SK-N-SH (cell line): ENCODE results near the gene RAB5IF. TPM values are rescaled to one million over a fixed set of nuclear protein-coding genes. Genes with fewer than 3 reads are reported as not detected.
A peak's percentile ranks its signal among the peaks of the same experiment; 100 is the strongest.

ENCODE experiments used
- CTCF ChIA-PET: fragments of 300-600, 350-600 bp; formaldehyde crosslinking; extraction: SDS; loops from one replicate; lab custom pipeline; 2021; lab: Yijun Ruan, JAX
- POLR2A ChIA-PET: fragments of 350-600 bp; sonication (Branson Sonifier 250); formaldehyde crosslinking; extraction: SDS; loops from one replicate; lab custom pipeline; 2020; ENCODE audit warnings: antibody characterized with exemption, inconsistent platforms; lab: Yijun Ruan, JAX
- DNase-seq: peaks from one replicate; pipeline ENCODE4 v3.0.0; 2012
- H2AFZ ChIP-seq: fragments of 200-600 bp; sonication (generic); 2 replicates; pipeline ENCODE4 v1.8.1; 2016; ENCODE audit warnings: antibody characterized with exemption, mild to moderate bottlenecking, low read depth
- H3F3A ChIP-seq: fragments of 200-600 bp; sonication (generic); replicated peaks from 2 replicates; pipeline ENCODE3; 2016; ENCODE audit warnings: antibody characterized with exemption, mild to moderate bottlenecking; ENCODE audit not compliant: insufficient read depth
- H3K27ac ChIP-seq, 2 experiments: fragments of 200-500 bp in 1 of 2; fragments of 200-600 bp in 1 of 2; sonication (Bioruptor generic) in 1 of 2; sonication (generic), shearing (Covaris generic) in 1 of 2; 2 replicates each; pipeline versions ENCODE4 v1.5.1 to v1.6.1; 2014 to 2016; ENCODE audit warnings: low read depth in 2 of 2, inconsistent platforms in 1 of 2, low read length in 1 of 2, mild to moderate bottlenecking in 1 of 2, mixed read lengths in 1 of 2
- H3K27me3 ChIP-seq: fragments of 200-600 bp; sonication (generic), shearing (Covaris generic); 2 replicates; pipeline ENCODE4 v1.6.1; 2016; ENCODE audit warnings: mixed run types; ENCODE audit not compliant: insufficient read depth
- H3K36me3 ChIP-seq, 2 experiments: fragments of 200-500 bp in 1 of 2; fragments of 200-600 bp in 1 of 2; sonication (Bioruptor generic) in 1 of 2; sonication (generic) in 1 of 2; replicated peaks in 1 of 2; 2 replicates each; pipeline versions ENCODE3 to v1.5.1; 2014 to 2016; ENCODE audit warnings: low read length in 1 of 2, mild to moderate bottlenecking in 1 of 2; ENCODE audit not compliant: insufficient read depth in 2 of 2, control insufficient read depth in 1 of 2
- H3K4me1 ChIP-seq, 2 experiments: fragments of 200-500 bp in 1 of 2; fragments of 200-600 bp in 1 of 2; sonication (Bioruptor generic) in 1 of 2; sonication (generic), shearing (Covaris generic) in 1 of 2; 2 replicates each; pipeline versions ENCODE4 v1.5.1 to v1.6.1; 2014 to 2016; ENCODE audit warnings: low read depth in 1 of 2, low read length in 1 of 2, mixed run types in 1 of 2; ENCODE audit not compliant: insufficient read depth in 2 of 2, control insufficient read depth in 1 of 2
- H3K4me2 ChIP-seq: fragments of 200-600 bp; sonication (generic), shearing (Covaris generic); 2 replicates; pipeline ENCODE4 v1.6.1; 2017; ENCODE audit warnings: mixed run types
- H3K4me3 ChIP-seq, 2 experiments: fragments of 200-500 bp in 1 of 2; fragments of 200-600 bp in 1 of 2; sonication (Bioruptor generic) in 1 of 2; sonication (generic), shearing (Covaris generic) in 1 of 2; 2 replicates each; pipeline versions ENCODE4 v1.5.1 to v1.8.1; 2014 to 2016; ENCODE audit warnings: low read depth in 2 of 2, inconsistent platforms in 1 of 2, low read length in 1 of 2, mild to moderate bottlenecking in 1 of 2, mixed read lengths in 1 of 2, moderate library complexity in 1 of 2
- H3K79me2 ChIP-seq: fragments of 200-600 bp; sonication (generic); 2 replicates; pipeline ENCODE4 v1.8.1; 2017; ENCODE audit warnings: mild to moderate bottlenecking; ENCODE audit not compliant: insufficient read depth
- H3K9ac ChIP-seq: fragments of 200-600 bp; sonication (generic); 2 replicates; pipeline ENCODE4 v1.6.1; 2017; ENCODE audit warnings: mixed run types
- H3K9me2 ChIP-seq: fragments of 200-600 bp; sonication (generic); 2 replicates; pipeline ENCODE4 v1.6.1; 2017; ENCODE audit warnings: mixed run types
- H3K9me3 ChIP-seq: fragments of 200-600 bp; sonication (generic); 2 replicates; pipeline ENCODE4 v1.6.1; 2017; ENCODE audit warnings: mixed run types, mild to moderate bottlenecking, moderate library complexity
- H4K20me1 ChIP-seq: fragments of 200-600 bp; sonication (generic); 2 replicates; pipeline ENCODE4 v1.6.1; 2017; ENCODE audit warnings: mild to moderate bottlenecking, mixed run types; ENCODE audit not compliant: insufficient read depth
- CHD2 ChIP-seq: fragments of 150-350 bp; IDR thresholded peaks from 2 replicates; pipeline ENCODE4 v1.6.1; 2018; ENCODE audit warnings: low read length; ENCODE audit not compliant: partially characterized antibody
- ELF1 ChIP-seq: IDR thresholded peaks from 2 replicates; pipeline ENCODE4 v1.4.0; 2012
- EP300 ChIP-seq, 2 experiments: IDR thresholded peaks; 2 replicates each; pipeline versions ENCODE4 v1.4.0 to v1.6.1; 2012; ENCODE audit warnings: borderline replicate concordance in 1 of 2, low read depth in 1 of 2, low read length in 1 of 2
- FOSL2 ChIP-seq: IDR thresholded peaks from 2 replicates; pipeline ENCODE4 v1.4.0; 2012; ENCODE audit warnings: low read depth, mild to moderate bottlenecking, moderate library complexity, borderline replicate concordance
- FOXJ3 ChIP-seq: sonication (generic); formaldehyde crosslinking; IDR thresholded peaks from 2 replicates; pipeline ENCODE4 v1.5.1; 2020; ENCODE audit warnings: mild to moderate bottlenecking, missing genetic modification reagents
- FOXM1 ChIP-seq: IDR thresholded peaks from 2 replicates; pipeline ENCODE4 v1.4.0; 2012; ENCODE audit warnings: low read depth, mild to moderate bottlenecking
- GABPA ChIP-seq: IDR thresholded peaks from 2 replicates; pipeline ENCODE4 v1.4.0; 2012; ENCODE audit warnings: low read depth, mild to moderate bottlenecking
- JUND ChIP-seq: IDR thresholded peaks from 2 replicates; pipeline ENCODE4 v1.4.0; 2012
- MXI1 ChIP-seq: IDR thresholded peaks from 2 replicates; pipeline ENCODE4 v1.6.1; 2012; ENCODE audit warnings: mild to moderate bottlenecking, low read depth, low read length, improper control_type of control experiment
- NFIC ChIP-seq: IDR thresholded peaks from 2 replicates; pipeline ENCODE4 v1.4.0; 2012; ENCODE audit warnings: borderline replicate concordance
- NRF1 ChIP-seq: IDR thresholded peaks from 2 replicates; pipeline ENCODE4 v1.6.1; 2012; ENCODE audit warnings: low read depth, mild to moderate bottlenecking, low read length
- RAD21 ChIP-seq: IDR thresholded peaks from 2 replicates; pipeline ENCODE4 v1.6.1; 2012; ENCODE audit warnings: mild to moderate bottlenecking, low read length
- RCOR1 ChIP-seq: fragments of 150-350 bp; IDR thresholded peaks from 2 replicates; pipeline ENCODE4 v1.6.1; 2017; ENCODE audit warnings: antibody characterized with exemption, low read length
- RXRA ChIP-seq: IDR thresholded peaks from 2 replicates; pipeline ENCODE4 v1.4.0; 2012; ENCODE audit warnings: low read depth, mild to moderate bottlenecking, borderline replicate concordance
- SMC3 ChIP-seq: IDR thresholded peaks from 2 replicates; pipeline ENCODE4 v1.6.1; 2012; ENCODE audit warnings: low read depth, low read length, improper control_type of control experiment
- TCF12 ChIP-seq: IDR thresholded peaks from 2 replicates; pipeline ENCODE4 v1.4.0; 2012
- TEAD4 ChIP-seq: IDR thresholded peaks from 2 replicates; pipeline ENCODE4 v1.4.0; 2012; ENCODE audit warnings: mild to moderate bottlenecking, borderline replicate concordance; ENCODE audit not compliant: insufficient read depth
- WGBS: methylation state at CpG from one replicate; pipeline ENCODE4 v1.1.6; 2017; ENCODE audit warnings: low lambda C conversion rate; 5-methylcytosine and 5-hydroxymethylcytosine counted together
- polyA plus RNA-seq, 3 experiments: library from polyadenylated mRNA; depleted of rRNA; stranded (reverse); fragments of >200 nt; gene quantifications; 2 replicates each; pipeline ENCODE4 v1.2.3, GENCODE V29; 2012
- TF ChIP-seq, protein P1 (sequence below): IDR thresholded peaks from 2 replicates; pipeline ENCODE4 v1.4.0; 2012; ENCODE audit warnings: low read depth
- TF ChIP-seq, protein P2 (sequence below): fragments of 150-350 bp; IDR thresholded peaks from 2 replicates; pipeline ENCODE4 v1.6.1; 2016; ENCODE audit warnings: mild to moderate bottlenecking, low read depth, low read length
- TF ChIP-seq, protein P3 (sequence below): IDR thresholded peaks from 2 replicates; pipeline ENCODE4; 2012
- TF ChIP-seq, protein P4 (sequence below): IDR thresholded peaks from 2 replicates; pipeline ENCODE4 v1.6.1; 2012; ENCODE audit warnings: mild to moderate bottlenecking, low read depth, low read length, moderate library complexity
- TF ChIP-seq, protein P5 (sequence below): fragments of 200-600 bp; sonication (generic); IDR thresholded peaks from 2 replicates; pipeline ENCODE4 v1.6.1; 2017; ENCODE audit warnings: antibody characterized with exemption, mild to moderate bottlenecking, moderate library complexity

Gene RAB5IF
- polyA plus RNA-seq, 1 of the 3 experiments (the other 2 are of a cell fraction): 91.1 TPM

DNA sequence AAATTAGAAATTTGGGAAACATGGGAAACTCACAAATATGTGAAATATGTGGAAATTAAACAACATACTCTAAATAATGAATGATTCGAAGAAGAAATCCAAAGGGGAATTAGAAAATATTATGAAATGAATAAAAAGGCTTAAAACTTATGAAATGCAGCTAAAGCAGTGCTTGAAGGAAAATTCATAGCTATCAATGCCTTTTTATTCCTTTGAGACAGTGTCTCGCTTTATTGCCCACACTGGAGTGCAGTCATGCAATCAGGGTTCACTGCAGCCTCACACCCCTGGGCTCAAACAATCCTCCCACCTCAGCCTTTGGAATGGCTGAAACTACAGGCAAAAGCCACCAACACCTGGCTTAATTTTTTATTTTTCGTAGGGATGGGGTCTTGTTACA lies 40.1 kb upstream of the RAB5IF start (continued):
- TF ChIP-seq RAD21: no peak
- TF ChIP-seq TEAD4: no peak
- TF ChIP-seq, protein P1, sequence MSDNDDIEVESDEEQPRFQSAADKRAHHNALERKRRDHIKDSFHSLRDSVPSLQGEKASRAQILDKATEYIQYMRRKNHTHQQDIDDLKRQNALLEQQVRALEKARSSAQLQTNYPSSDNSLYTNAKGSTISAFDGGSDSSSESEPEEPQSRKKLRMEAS: no peak
- TF ChIP-seq EP300 (IDR thresholded peaks at IDR 0.05; ENCODE audit: borderline replicate concordance in 1 of 2, low read depth in 1 of 2, low read length in 1 of 2): no peak
- no peak for TF ChIP-seq TCF12
- no peak for TF ChIP-seq RCOR1
- TF ChIP-seq, protein P2, sequence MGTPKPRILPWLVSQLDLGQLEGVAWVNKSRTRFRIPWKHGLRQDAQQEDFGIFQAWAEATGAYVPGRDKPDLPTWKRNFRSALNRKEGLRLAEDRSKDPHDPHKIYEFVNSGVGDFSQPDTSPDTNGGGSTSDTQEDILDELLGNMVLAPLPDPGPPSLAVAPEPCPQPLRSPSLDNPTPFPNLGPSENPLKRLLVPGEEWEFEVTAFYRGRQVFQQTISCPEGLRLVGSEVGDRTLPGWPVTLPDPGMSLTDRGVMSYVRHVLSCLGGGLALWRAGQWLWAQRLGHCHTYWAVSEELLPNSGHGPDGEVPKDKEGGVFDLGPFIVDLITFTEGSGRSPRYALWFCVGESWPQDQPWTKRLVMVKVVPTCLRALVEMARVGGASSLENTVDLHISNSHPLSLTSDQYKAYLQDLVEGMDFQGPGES: no peak
- no peak for TF ChIP-seq MXI1

DNA sequence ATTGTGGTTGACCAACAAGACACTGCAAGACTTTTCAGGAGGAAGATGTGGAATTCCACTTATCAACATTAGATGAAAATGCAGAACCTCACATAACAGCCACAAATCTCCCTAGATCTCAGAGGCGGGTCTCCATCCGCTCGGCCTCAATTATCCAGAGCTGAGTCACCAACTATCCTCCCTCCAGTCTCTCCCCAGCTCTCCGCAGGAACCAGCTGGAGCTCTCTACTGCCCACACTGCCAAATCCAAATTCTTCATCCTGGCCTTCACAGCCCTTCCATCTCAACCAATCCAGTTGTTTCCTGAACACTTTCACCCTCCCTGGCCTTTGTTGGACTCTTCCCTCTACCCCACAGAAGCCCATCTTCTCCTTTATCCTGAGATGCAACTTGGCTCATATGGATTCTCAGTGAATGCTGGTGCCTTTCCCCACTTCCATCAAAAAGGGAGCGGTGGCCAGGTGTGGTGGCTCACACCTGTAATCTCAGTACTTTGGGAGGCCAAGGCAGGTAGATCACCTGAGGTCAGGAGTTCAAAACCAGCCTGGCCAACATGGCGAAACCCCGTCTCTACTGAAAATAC lies 35.6 kb upstream of the RAB5IF start:
- CTCF ChIA-PET: no interaction called here
- Histone ChIP-seq H3K36me3 (no peaks in the 10 kb centered on the region), H3K4me1 (peaks cover 5 to 8% of the 10 kb centered on the region in 2 experiments; a peak in 2 of 4 replicates), H3K9ac (no peak overlapping the region), H3K9me2 (no peaks in the 10 kb centered on the region), H3F3A (peaks cover 30% of the 10 kb centered on the region), H3K27ac (peak overlapping the region in 1 of 2 experiments; percentile 61; a peak in 2 of 4 replicates), H3K4me2 (peak overlapping the region; percentile 39; the same call in 1 of the 2 replicates), H3K4me3 (no peak overlapping the region), H4K20me1 (no peaks in the 10 kb centered on the region), H3K9me3 (no peaks in the 10 kb centered on the region; the same call in 1 of the 2 replicates), H2AFZ (0 out of 2 replicates have a peak overlapping the region, but pooled peaks have one; percentile 47), H3K79me2 (peaks cover 6% of the 10 kb centered on the region; the same call in 1 of the 2 replicates), H3K27me3 (no peaks in the 10 kb centered on the region)
- DNase-seq: peak; percentile 12
- POLR2A ChIA-PET: no interaction called here
- WGBS: 52% methylated on average over 7 of the region's 7 CpGs
- TF ChIP-seq RXRA: no peak
- no peak for TF ChIP-seq EP300 (IDR thresholded peaks at IDR 0.05; ENCODE audit: borderline replicate concordance in 1 of 2, low read depth in 1 of 2, low read length in 1 of 2)
- TF ChIP-seq, protein P3, sequence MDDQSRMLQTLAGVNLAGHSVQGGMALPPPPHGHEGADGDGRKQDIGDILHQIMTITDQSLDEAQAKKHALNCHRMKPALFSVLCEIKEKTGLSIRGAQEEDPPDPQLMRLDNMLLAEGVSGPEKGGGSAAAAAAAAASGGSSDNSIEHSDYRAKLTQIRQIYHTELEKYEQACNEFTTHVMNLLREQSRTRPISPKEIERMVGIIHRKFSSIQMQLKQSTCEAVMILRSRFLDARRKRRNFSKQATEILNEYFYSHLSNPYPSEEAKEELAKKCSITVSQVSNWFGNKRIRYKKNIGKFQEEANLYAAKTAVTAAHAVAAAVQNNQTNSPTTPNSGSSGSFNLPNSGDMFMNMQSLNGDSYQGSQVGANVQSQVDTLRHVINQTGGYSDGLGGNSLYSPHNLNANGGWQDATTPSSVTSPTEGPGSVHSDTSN: no peak; the same call in 1 of the 2 replicates
- peak; percentile 56; the same call in 1 of the 2 replicates for TF ChIP-seq JUND
- TF ChIP-seq SMC3: no peak
- TF ChIP-seq NRF1: no peak
- TF ChIP-seq, protein P2: no peak
- TF ChIP-seq ELF1: no peak
- TF ChIP-seq NFIC: no peak
- peak; percentile 66; the same call in 1 of the 2 replicates for TF ChIP-seq FOSL2
- no peak for TF ChIP-seq RAD21
- no peak for TF ChIP-seq FOXJ3
- TF ChIP-seq TCF12: peak; percentile 46; the same call in 1 of the 2 replicates
- TF ChIP-seq RCOR1: no peak
- no peak for TF ChIP-seq CHD2
- TF ChIP-seq FOXM1: no peak
- TF ChIP-seq GABPA: no peak
- TF ChIP-seq, protein P4, sequence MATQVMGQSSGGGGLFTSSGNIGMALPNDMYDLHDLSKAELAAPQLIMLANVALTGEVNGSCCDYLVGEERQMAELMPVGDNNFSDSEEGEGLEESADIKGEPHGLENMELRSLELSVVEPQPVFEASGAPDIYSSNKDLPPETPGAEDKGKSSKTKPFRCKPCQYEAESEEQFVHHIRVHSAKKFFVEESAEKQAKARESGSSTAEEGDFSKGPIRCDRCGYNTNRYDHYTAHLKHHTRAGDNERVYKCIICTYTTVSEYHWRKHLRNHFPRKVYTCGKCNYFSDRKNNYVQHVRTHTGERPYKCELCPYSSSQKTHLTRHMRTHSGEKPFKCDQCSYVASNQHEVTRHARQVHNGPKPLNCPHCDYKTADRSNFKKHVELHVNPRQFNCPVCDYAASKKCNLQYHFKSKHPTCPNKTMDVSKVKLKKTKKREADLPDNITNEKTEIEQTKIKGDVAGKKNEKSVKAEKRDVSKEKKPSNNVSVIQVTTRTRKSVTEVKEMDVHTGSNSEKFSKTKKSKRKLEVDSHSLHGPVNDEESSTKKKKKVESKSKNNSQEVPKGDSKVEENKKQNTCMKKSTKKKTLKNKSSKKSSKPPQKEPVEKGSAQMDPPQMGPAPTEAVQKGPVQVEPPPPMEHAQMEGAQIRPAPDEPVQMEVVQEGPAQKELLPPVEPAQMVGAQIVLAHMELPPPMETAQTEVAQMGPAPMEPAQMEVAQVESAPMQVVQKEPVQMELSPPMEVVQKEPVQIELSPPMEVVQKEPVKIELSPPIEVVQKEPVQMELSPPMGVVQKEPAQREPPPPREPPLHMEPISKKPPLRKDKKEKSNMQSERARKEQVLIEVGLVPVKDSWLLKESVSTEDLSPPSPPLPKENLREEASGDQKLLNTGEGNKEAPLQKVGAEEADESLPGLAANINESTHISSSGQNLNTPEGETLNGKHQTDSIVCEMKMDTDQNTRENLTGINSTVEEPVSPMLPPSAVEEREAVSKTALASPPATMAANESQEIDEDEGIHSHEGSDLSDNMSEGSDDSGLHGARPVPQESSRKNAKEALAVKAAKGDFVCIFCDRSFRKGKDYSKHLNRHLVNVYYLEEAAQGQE: no peak
- TF ChIP-seq, protein P5, sequence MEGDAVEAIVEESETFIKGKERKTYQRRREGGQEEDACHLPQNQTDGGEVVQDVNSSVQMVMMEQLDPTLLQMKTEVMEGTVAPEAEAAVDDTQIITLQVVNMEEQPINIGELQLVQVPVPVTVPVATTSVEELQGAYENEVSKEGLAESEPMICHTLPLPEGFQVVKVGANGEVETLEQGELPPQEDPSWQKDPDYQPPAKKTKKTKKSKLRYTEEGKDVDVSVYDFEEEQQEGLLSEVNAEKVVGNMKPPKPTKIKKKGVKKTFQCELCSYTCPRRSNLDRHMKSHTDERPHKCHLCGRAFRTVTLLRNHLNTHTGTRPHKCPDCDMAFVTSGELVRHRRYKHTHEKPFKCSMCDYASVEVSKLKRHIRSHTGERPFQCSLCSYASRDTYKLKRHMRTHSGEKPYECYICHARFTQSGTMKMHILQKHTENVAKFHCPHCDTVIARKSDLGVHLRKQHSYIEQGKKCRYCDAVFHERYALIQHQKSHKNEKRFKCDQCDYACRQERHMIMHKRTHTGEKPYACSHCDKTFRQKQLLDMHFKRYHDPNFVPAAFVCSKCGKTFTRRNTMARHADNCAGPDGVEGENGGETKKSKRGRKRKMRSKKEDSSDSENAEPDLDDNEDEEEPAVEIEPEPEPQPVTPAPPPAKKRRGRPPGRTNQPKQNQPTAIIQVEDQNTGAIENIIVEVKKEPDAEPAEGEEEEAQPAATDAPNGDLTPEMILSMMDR: no peak
